ENCODE measurements around the gene STAU1.
"Not testable (repeated sequence)": the region's sequence is repeated elsewhere in the genome, so short reads cannot be mapped to it uniquely, and the experiment has no call there.

Gene STAU1

GRCh38 chr20:49112596-49113274 lies 75.4 kb downstream of the STAU1 start:
- no peak for DNase-seq

GRCh38 chr20:49110767-49111694 lies 77.1 kb downstream of the STAU1 start:
- DNase-seq = no peak

- no peak for DNase-seq
Observed at GRCh38 chr20:49106328-49106727, 81.8 kb downstream of the STAU1 start.

GRCh38 chr20:49104979-49105547 lies 83.1 kb downstream of the STAU1 start:
- not testable (repeated sequence) for DNase-seq

- no peak for DNase-seq
Observed at GRCh38 chr20:49104365-49104648, 83.8 kb downstream of the STAU1 start.

GRCh38 chr20:49103647-49104364 lies 84.3 kb downstream of the STAU1 start:
- no peak for DNase-seq

- DNase-seq = no peak
Observed at GRCh38 chr20:49103019-49103418, 85.1 kb downstream of the STAU1 start.

GRCh38 chr20:49100972-49101371 lies 87.2 kb downstream of the STAU1 start:
- no peak for DNase-seq

GRCh38 chr20:49100292-49100691 lies 87.8 kb downstream of the STAU1 start:
- not testable (repeated sequence) for DNase-seq

- no peak for DNase-seq
Observed at GRCh38 chr20:49099011-49099410, 89.1 kb downstream of the STAU1 start.

- DNase-seq = no peak
Observed at GRCh38 chr20:49098136-49098535, 90.0 kb downstream of the STAU1 start.

GRCh38 chr20:49097159-49097558 lies 91.0 kb downstream of the STAU1 start:
- no peak for DNase-seq

GRCh38 chr20:49096203-49096730 lies 91.9 kb downstream of the STAU1 start:
- no peak for DNase-seq

GRCh38 chr20:49091762-49092161 lies 96.4 kb downstream of the STAU1 start:
- no peak for DNase-seq

- DNase-seq = no peak
Observed at GRCh38 chr20:49091104-49091503, 97.0 kb downstream of the STAU1 start.

GRCh38 chr20:49082295-49082694 lies 105.8 kb downstream of the STAU1 start:
- not testable (repeated sequence) for DNase-seq

- DNase-seq = no peak
Observed at GRCh38 chr20:49078310-49078709, 109.8 kb downstream of the STAU1 start.

- DNase-seq = no peak
Observed at GRCh38 chr20:49074521-49074920, 113.6 kb downstream of the STAU1 start.
